Stimulated activated CD4-positive, alpha-beta T cell treated with anti-CD3 and anti-CD28 coated beads, Interleukin-2, amount 100 ng/mL, for 24 hours (primary cell): ENCODE data around the gene TIMM17B.
"Not testable (repeated sequence)": the region's sequence is repeated elsewhere in the genome, so short reads cannot be mapped to it uniquely, and the experiment has no call there.

Source experiments
- DNase-seq, 2 donors: peaks; one replicate each; pipeline ENCODE4 v3.0.0-alpha.2; 2020

The TIMM17B gene

DNA sequence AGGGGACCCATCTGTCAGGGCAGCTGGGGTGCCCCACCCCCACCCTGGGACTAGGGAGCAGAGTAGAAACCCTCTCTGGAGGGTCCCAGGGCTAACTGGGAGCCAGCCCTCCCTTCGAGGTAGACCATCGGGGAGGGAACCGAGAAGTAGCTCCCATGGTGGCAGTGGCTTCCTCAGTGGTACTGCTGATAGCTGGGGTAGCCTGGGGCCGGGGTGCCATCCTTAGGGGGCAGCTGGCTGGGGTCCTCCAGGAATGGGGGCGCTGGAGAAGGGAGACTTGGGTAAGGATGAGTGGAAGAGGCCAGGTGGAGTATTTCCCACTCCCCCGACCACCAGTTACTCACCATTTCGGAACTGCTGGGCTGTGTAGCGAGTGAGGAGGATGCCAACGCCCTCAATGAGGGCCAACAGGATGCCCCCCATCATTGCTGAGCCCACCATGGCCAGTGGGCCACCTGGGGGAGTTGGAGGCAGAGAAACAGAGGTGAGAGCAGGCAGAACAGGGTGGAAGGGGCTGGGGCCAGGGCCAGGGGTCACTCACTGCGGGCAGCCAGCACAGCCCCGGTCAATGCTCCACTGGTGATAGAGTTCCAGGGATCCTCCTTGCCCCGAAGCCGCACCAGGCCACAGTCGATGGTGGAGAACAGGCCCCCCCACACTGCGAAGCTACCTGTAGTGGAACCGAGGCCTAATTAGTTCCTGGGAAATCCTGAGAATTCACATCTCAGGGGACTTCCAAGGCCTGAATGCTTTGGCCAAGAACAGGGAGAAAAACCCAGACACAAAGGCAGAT is 3.8 kb downstream of the TIMM17B start:
- DNase-seq: no peak

DNA sequence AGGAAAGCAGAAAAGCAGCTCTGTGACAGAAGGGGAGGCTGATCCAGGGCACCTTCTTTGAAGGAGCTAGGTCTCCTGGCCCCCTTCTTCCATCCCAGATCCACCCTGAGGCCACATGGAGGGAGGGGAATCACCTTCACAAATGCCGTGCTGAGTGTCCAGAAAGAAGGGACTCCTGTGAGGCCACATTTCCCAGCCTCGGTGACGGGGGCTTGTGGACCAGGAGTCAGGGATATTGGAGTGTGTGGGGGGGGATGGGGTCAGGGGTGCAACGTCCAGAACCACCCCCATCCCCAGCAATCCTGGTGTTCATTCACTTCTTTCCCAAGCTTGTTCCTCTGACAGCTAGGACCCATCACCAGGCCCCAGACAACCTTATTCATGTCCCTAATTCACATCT is 4.7 kb downstream of the TIMM17B start:
- no peak for DNase-seq

GRCh38 chrX:48891402-48892288 is 5.9 kb downstream of the TIMM17B start:
- DNase-seq: peak; percentile 74 to 77

DNA sequence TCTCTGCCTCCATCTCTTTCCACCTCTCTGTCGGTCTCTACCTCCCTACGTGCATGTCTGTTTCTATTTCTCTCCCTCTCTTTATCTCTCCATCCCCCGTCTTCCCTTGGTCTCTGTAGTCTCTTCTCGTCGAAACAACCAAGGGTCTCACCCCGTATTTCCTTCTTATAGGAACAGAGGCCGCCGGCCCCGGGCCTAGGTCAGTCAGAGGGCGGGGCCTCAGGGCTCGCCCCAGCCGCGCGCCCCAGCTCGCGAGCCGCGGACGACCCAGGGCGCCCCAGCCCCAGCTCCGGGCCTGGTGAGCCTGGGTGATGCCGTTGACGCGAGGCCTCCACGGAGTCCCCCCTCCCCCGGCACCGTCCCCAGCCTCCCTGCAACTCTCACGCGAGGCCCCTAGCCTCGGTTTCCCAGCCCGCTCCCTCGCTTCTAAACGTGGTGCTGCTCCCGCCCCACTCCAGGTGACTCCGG is 6.6 kb downstream of the TIMM17B start:
- DNase-seq: peak; percentile 32 to 34

DNA sequence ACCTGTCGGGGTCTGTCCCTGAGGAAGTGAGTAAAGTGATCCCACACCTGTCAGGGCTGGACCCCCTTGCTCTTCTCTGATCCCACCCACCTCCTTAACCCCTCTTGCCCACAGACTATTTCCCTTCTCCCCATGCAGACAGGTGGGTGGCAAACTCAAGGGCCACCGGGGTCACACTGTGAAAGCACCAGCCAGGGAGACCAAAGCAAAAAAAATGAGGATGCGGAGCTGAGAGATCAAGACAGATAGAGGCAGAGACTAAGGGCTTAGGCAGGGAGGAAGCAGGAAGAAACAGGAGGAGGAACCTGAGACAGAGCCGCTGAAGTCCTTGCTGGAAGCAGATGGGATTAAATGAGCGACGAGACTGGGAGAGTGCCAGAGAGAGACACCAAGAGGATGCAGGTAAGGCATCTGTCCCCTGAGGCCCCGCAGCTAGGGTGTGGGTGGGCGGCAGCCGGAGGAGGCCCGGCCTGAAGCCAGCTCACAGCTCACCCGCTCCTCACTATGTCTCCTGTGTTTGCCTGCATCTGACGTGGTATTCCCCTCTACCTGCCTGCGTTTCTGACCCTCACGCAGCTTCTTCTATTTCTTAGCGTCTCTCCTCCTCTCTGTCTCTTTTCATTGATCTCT is 7.2 kb downstream of the TIMM17B start:
- DNase-seq: peak in 1 of 2 donors; percentile 25

- DNase-seq: not testable (repeated sequence)
These were observed 11.0 kb downstream of the TIMM17B start for GRCh38 chrX:48886586-48886985.

DNA sequence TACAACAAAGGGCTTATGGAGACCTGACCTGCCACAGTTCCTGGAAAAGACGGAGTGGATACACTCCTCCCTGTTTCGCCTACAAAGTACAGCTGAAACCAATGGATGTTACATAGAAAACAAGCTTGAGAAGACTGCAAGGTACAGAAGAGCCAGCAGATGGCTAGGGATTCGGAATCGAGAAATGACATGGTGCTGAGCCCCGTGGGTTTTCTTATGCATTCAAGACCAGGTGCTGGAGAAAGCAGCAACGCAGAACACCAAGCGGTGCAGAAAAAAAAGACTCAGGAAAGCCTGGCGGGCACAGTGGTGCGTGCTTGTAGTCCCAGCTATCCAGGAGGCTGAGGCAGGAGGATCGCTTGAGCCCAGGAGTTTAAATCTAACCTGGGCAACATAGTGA is 13.8 kb downstream of the TIMM17B start:
- DNase-seq: no peak

GRCh38 chrX:48876944-48877343 is 20.6 kb downstream of the TIMM17B start:
- not testable (repeated sequence) for DNase-seq

DNA sequence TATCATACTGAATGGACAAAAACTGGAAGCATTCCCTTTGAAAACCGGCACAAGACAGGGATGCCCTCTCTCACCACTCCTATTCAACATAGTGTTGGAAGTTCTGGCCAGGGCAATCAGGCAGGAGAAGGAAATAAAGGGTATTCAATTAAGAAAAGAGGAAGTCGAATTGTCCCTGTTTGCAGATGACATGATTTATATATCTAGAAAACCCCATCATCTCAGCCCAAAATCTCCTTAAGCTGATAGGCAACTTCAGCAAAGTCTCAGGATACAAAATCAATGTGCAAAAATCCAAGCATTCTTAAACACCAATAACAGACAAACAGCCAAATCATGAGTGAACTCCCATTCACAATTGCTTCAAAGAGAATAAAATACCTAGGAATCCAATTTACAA is 25.6 kb downstream of the TIMM17B start:
- DNase-seq: not testable (repeated sequence)

DNA sequence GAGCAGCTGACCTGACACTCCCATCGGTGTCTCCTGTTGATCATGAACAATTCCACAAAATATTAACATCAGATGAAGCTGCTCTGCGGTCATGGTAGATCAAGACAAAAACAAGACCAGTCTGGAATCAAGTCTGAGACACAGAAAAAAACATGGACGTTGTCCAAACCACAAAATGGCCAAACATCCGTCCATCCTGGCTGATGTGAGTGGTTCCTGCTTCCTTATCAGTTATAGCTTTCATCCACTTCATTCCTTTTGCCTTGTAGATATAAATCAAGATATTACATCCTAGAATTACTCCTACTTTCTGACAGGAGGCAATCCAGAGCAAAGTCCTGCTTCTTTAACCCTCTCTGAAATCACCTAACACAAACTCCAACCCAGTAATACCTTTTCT is 33.4 kb downstream of the TIMM17B start:
- no peak for DNase-seq

DNA sequence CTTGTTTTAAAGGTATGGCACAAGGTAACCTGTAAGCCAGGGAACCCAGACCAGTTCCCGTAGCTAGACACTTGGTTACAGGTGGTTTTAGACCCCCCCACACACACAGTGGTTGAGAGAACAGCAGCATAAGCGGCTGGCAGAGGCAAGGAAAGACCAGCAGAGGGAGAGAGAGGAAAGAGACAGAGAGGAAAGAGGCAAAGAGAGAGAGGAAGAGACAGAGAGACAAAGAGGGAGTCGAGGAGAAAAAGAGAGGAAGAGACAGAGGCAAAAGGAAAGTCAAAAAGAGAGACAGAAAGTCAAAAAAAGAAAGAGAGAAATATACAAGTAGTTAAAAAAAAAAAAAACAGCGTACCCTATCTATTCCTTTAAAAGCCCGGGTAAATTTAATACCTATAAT is 42.7 kb downstream of the TIMM17B start:
- DNase-seq: no peak

DNA sequence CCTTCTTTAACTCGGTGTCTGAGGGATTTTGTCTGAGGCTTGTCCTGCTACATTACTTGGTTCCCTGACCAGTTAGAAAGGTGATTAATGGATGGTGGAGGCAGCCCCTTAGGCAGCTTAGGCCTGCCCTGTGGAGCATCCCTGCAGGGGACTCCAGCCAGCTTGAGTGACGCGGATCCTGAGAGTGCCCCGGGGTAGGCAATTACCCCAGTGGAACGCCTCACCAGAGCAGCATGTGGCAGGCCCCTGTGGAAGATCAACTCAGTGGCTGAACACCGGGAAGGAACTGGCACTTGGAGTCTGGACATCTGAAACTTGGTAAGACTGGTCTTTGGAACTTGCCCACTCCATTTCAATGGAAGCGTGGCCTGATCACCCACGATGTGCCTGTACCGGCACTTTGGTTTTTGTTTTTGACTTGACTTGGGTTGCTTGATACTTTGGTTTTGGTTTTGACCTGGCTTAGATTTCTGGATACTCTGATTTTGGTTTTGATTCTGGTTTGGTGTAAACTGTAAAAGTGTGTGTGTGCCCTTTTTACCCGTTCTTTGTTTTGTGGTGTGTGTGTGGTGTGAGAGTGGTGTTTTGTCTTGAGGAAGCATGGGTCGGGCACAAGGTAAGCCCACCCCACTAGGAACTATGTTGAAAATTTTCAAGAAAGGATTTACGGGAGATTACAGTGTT is 43.3 kb downstream of the TIMM17B start:
- not testable (repeated sequence) for DNase-seq

DNA sequence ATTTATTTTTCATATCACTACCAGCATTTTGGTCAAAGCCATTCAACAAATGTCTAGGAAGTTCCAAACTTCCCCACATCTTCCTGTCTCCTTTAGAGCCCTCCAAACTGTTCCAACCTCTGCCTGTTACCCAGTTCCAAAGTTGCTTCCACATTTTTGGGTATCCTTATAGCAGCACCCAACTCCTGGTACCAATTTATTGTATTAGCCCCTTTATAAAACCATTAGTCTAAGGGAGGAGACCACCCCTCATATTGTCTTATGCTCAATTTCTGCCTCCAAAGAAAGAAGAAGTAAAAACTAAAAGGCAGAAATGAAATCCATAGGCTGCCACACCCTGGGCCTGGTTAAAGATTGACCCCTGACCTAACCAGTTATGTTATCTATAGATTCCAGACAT is 44.1 kb downstream of the TIMM17B start:
- not testable (repeated sequence) for DNase-seq

DNA sequence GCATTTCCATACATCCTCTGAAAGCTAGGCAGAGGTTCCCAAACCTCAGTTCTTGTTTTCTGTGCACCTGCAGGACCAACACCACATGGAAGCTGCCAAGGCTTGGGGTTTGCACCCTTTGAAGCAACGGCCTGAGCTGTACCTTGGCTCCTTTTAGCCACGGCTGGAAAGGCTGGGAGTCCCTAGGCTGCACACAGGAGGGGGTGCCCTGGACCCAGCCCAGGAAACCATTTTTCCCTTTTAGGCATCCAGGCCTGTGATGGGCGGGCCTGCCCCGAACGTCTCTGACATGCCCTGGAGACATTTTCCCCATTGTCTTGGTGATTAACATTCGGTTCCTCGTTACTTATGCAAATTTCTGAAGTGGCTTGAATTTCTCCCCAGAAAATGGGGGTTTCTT is 44.7 kb downstream of the TIMM17B start:
- DNase-seq: no peak

DNA sequence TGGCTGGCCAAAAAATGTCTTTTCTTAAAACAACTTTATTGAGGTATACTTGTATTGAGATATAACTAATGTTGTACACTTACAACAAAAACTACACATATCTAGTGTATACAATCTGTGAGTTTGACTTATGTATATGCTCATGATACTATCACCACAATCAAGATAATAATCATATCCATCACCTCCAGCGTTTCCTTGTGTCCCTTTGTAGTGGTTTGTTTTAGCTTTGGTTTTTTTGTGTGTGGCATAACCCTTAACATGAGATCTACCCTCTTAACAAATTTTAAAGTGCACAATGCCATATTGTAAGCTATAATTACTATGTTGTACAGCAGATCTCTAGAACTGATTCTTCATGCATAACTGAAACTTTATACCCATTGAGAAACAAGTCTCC is 48.7 kb downstream of the TIMM17B start:
- DNase-seq: no peak
